Measurements from ENCODE around the gene DNM3.

DNM3 gene

DNA sequence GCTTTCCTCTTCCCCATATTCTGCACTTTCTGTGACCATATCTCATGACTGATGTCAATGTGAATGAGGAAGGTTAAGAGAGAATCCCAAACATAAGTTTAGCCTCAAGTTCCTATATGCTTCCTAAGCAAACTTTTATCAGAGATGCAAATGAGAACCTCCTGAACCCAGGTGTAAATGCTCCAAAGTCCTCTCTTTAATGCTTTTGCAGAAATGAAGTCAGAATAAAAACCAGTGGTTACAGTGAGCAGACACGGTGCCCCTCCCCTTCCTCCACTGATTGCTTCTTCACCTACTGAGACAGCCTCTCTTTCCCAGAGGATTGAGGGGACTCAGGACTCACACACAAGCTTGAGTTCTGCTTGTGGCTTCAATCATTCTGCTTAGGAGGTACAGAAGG, 614.2 kb downstream of the DNM3 start:
- no peak for DNase-seq (ENCODE audit: low spot score)

DNA sequence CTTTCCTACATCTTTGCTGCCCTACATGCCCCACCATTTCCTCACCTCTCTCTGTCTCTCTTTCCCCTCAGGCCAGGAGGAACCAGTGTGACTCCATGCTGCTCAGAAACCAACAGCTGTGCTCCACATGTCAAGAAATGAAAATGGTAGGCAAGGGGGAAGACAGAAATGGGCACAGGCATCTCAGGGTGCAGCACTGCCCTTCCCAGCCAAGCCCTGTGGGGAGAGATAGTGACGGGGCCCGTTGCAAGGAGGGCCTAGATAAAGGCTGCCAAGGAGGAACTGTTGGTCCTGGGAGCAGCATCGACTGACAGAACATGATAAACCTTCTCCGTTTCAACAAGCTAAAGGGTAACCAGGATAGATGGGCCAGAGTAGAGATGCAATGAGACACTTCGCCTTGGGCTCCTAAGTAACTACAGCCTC, 615.1 kb downstream of the DNM3 start:
- no peak for DNase-seq (ENCODE audit: low spot score)

DNA sequence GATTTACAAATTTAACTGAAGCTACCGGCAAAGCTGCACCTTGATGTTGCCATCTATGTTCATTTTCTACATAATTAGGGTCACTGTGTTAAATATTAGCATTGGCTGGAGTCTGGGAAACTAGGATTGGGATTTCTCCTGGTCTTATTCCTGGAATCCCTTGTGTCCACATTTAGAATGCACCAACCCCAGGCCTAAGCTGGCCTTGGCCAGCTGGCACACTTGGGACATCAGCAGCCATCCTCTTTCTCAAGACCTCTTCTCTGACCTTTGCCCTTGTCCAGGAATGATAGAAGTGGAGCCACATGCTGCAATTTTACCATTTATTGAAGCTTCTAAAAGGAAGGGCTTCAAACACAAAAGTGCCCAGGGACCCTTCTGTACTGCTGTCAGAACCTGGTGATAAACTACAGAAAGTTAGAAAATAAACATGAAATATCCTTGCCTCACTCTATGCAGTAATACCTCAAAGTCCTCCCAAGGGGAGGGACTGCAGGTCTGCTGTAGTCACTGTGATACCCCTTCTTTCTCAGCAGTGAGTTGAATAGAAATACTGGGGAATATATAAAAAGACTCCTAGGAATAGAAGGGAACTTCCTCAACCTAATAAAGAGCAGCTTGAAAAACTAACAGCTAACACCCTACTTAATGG, 616.3 kb downstream of the DNM3 start:
- DNase-seq (ENCODE audit: low spot score): no peak

- no peak for DNase-seq (ENCODE audit: low spot score)
These were observed 618.9 kb downstream of the DNM3 start for GRCh38 chr1:172460177-172460576.

GRCh38 chr1:172460887-172461315, 619.6 kb downstream of the DNM3 start:
- DNase-seq (ENCODE audit: low spot score): no peak

All from CD4-positive, alpha-beta T cell treated with Interleukin-2 at 100 ng/mL for 4 hours (primary cell).